Cardiac fibroblast (primary cell): ENCODE results near the gene AIRE.
A peak's percentile ranks its signal among the peaks of the same experiment; 100 is the strongest.

Source experiments
- DNase-seq, 2 donors: peaks; one replicate each; pipeline versions ENCODE4 v3.0.0 to v3.0.0-alpha.2; 2010; ENCODE audit warnings: low read depth in 2 of 2
- H3K4me3 ChIP-seq, 2 donors: replicated peaks in 1 of 2; 1 replicate in 1 of 2; 2 replicates in 1 of 2; pipeline ENCODE4 v1.5.1; 2011; ENCODE audit warnings: low read depth in 2 of 2, low read length in 2 of 2, mild to moderate bottlenecking in 2 of 2, moderate library complexity in 1 of 2
- TF ChIP-seq, protein P1 (sequence below): IDR thresholded peaks from one replicate; pipeline ENCODE4 v1.5.1; 2011; ENCODE audit warnings: low read depth, mild to moderate bottlenecking, low read length, inconsistent platforms

AIRE gene

DNA sequence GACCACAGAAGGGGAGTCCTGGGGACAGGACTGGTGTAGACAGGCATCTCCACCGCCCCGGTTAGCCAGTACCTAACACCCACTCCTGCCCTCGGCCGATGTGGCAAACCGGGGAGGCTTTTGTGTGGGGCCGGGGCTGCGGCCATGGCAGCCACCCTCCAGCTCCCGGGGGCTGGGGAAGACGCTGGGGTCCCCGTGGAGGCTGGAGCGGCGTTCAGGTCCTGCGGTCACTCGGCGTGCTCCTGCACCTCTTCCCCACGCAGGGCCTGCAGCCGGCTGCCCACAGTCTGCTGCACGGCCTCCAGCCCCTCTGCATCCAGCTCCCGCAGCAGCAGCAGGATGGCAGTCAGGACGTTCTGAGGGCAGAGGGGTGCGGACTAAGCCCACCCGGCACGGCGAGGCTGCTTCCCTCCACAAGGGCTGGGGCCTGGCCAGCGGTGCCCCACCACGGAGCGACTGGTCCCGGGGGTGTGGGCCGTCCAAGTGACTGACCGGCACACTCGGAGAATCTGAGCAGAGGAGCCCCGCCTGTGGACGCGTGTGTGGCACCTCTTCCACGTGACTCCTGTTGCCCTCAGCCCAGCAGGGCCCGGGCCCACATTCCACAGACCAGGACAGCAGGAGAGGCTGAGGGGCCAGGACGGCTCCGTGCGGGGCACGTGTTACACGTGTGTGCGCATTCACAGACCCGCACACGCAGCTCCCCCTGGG, 44.5 kb downstream of the AIRE start:
- TF ChIP-seq, protein P1, sequence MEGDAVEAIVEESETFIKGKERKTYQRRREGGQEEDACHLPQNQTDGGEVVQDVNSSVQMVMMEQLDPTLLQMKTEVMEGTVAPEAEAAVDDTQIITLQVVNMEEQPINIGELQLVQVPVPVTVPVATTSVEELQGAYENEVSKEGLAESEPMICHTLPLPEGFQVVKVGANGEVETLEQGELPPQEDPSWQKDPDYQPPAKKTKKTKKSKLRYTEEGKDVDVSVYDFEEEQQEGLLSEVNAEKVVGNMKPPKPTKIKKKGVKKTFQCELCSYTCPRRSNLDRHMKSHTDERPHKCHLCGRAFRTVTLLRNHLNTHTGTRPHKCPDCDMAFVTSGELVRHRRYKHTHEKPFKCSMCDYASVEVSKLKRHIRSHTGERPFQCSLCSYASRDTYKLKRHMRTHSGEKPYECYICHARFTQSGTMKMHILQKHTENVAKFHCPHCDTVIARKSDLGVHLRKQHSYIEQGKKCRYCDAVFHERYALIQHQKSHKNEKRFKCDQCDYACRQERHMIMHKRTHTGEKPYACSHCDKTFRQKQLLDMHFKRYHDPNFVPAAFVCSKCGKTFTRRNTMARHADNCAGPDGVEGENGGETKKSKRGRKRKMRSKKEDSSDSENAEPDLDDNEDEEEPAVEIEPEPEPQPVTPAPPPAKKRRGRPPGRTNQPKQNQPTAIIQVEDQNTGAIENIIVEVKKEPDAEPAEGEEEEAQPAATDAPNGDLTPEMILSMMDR: no peak
- DNase-seq: no peak
- H3K4me3 ChIP-seq: no peak overlapping the region

DNA sequence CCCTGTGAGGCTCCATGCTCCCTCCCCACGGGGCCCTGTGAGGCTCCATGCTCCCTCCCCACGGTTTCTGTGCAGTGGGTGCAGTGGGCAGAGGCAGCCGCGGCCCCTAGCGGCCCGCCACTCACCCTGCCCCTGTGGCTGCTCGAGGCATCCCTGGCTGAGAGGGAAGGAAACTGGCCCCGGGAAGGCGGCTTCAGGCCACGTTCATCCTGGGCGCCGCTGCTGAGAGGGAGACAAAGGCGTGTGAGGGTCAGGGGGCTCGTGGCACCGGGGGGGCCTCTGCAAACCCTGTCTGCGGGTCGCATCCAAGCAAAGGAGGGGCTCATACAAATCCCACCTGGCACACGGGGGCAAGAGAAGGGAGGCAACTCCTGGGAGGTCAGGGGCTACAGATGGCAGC, 45.0 kb downstream of the AIRE start:
- TF ChIP-seq, protein P1: no peak
- no peak overlapping the region for H3K4me3 ChIP-seq
- DNase-seq: no peak

DNA sequence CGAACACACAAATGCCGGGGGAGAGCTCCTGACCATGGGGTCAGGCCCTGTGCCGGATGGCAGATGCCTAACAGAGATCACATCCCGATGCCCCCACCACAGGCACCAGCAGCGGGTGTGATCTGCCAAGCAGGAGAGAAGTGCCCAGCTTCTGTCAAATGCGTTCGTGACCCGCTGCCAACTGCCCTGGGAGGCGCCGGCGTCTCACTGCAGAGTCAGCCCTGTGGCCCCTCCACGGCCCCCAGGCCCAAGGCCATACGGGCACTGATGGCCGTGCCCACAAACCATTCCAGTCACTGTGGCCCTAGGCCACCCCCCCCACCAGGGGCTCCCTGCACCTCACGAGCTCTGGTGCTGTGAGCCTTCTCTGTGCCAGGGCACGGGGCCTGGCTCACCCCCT, 45.5 kb downstream of the AIRE start:
- DNase-seq: no peak
- TF ChIP-seq, protein P1: no peak

GRCh38 chr21:44331650-44332307, 46.1 kb downstream of the AIRE start:
- TF ChIP-seq, protein P1: no peak
- DNase-seq: peak in 1 of 2 donors; percentile 9
- no peak overlapping the region for H3K4me3 ChIP-seq

More for the DNA sequence above, 45.5 kb downstream of the AIRE start:
- H3K4me3 ChIP-seq: no peak overlapping the region

GRCh38 chr21:44332383-44332782, 46.7 kb downstream of the AIRE start:
- no peak overlapping the region for H3K4me3 ChIP-seq
- TF ChIP-seq, protein P1: no peak
- DNase-seq: no peak

- no peak overlapping the region for H3K4me3 ChIP-seq
- TF ChIP-seq, protein P1: no peak
- DNase-seq: no peak
These were observed 47.3 kb downstream of the AIRE start for GRCh38 chr21:44332965-44333364.
